Hematopoietic multipotent progenitor cell treated with erythropoietin and hydrocortisone succinate and interleukin-3 and kit ligand, for 8 days (in vitro differentiated cells): Measurements from ENCODE around the gene ADAMTS5.
A peak's percentile ranks its signal among the peaks of the same experiment; 100 is the strongest.

Experiments
- DNase-seq: peaks from one replicate; pipeline ENCODE4 v3.0.0-alpha.2; 2015

Gene ADAMTS5

DNA sequence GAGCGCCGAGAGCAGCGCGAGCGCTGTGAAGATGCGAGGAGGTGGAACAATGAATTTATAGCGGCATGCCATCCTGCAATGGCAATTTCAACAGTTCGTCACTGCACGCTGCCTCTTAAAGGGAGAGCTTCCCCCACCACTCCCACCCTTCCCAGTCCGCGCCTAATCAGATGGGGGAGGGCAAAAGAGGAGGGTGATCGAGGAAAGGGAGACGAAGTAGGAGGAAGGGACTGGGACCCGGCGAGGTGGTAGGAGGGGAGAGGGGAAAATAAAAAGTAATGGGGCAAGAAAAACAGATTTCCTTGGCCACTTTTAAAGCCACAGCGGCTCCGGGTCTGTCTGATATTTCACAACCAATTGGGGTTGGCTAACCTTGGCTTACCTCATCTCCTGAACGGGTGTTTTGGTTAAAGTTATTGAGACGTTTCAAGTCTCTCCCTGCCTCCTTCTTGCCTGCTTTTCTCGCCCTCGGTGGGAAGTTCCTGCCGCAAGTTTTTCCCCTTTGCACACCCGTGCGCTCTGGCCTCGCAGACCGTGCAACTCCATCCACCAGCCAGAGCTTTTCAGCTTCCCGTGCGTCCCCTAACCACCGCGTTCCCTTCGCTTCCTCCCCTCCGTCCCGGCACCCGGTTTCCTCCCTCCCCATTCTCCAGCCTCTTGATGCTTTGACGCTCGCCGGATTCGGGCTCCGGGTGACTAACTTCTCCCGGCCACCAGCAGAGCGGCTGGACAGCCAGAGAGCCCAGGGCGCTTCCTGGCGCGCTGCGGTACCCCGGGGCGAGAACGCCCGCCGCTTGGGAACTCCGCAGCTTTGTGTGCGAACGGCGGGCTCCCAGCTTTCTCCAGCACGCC is at the start of gene ADAMTS5:
Gene ADAMTS5, minus strand, starts transcription at position 27 of the 852 bp plus-strand sequence. CDS start 697 bp downstream, outside the sequence.
- no peak for DNase-seq

DNA sequence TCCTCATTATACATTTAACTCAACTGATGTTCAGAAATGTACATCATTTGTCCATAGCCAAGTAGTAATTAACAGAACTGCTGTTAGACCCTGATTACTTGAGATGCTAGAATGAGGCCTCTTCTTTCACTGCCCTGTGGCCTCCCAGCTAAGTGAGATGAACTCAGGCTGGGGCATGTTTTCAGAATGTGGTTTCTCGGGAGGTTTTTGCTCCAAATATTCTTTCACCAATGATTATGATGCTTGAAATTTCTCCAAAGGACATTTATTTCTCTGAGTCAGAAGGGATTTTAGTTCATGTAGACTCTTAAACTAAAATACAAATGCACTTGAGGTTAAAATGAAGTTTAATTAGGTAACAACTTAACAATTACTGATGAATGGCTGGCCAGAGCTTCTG is 34.6 kb upstream of the ADAMTS5 start:
- DNase-seq = no peak

DNA sequence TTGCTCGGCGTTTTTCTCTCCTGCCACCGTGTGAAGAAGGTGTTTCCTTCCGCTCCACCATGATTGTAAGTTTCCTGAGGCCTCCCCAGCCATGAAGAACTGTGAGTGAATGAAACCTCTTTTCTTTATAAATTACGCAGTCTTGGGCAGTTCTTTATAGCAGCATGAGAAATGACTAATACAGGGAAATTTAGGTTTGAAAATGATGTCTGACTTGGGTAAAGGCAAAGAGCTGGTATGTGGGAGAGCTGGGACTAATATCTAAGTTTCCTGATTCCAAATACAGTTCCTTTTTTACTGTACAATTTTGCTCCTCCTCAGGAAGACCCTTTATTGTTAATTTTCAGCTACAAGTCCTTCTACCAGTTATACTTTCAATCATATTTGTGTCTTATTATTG is 16.7 kb upstream of the ADAMTS5 start:
- no peak for DNase-seq

DNA sequence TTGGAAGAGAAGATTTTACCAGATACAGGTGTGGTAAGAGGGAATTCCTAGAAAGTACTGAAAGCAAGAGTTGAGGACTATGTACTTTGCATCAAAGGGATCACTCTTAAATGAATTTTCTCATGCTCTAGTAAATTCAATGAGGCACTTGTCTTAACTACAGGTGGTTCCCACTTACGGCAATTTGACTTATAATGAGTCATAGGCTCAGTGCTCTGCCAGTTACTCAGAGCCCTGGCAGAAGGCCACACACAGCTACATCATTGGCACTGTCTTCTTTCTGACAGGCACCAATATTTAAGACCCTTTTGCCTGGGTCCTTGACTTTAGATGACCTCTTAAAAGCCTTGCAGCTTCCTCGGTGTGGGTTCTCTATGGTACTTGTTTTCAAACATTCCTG is 15.9 kb upstream of the ADAMTS5 start:
- no peak for DNase-seq

DNA sequence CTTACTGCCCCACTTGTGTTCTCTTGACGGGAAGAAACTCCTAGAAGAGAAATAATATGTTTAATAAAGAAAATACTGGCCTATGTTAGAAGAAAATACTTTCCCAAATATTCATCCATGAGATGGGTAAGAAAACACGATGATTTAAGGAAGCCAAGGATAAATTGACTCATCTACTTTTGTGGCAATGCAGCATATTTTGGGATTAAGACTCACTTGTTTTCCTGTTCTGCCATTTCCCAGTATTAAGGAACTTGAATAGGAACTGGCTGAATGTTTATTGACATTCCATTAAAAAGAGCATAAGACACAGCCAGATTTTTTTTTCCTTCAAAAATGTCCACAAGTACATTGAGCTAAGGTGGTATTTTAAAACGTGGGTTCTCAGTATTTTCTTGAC is 10.9 kb upstream of the ADAMTS5 start:
- DNase-seq = no peak

DNA sequence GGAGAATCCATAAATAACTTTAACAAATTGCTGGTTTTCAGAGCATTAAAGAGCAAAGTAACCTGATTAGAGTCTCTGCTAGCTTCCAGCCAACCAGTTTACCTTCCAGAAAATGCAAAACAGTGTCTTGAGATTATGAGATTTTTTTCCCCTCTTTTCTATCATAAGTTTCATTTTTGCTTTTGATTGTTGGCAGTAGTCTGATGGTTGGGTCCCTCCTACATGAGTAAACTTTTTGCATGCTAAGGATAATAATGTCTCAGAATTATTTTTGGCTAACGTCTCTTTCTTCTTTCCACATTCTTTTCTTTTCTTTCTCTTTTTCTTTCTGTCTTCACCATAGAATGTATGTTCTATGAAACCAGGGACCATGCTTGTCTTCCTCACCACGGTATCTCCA is 6.3 kb upstream of the ADAMTS5 start:
- DNase-seq = no peak

DNA sequence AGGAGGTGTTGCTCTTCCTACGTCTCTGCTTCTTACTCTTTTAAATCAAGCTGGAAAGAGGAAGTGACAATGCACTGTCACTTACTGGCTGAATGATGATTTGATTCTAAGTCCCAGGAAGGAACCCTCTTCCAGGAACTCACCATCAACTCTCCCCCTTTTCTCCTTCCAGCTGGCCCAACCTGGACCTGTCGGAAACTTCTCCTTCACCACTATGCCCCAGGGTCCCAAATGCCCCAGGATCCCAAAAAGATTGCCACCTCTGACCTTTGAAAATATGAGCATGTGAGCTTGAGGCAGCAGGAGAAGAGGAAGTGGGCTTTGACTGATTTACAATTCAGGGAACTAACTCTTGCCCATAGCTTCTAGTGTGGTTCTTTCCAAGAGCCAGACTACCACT is 5.3 kb upstream of the ADAMTS5 start:
- DNase-seq = no peak

DNA sequence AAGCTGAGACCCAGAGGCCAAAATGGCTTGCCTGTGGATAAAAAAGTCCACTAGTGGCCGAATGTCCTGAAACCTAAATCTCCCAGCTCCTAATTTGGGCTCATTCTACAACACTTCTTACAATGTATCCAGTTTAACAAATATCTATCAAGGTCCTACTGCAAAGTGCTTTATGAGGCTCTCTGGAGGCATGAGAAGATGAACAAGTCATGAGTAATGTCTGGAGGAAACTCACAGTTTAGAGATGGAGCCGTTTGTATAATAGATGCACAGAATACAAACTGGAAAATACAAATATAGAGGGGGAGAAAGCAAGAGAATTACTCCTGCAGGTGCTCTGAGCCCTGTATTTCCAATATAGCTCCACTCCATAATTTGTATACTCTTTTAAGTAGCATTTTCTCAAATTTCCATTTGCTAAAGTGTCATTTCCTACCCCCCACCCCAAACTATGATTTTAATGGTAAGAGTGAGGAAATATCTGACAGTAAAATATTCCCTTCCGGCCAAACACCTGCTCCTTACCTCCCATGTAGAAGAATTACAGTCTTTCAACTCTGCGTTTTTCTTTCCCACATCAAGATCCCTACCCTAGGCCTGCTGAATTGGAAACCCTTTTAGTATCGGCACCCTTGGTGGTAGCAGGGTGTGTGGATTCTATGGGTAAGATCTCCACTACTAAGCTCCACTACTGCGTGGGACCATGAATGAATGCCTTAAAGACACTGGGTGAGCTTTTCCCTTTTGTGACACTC is 3.3 kb upstream of the ADAMTS5 start:
- no peak for DNase-seq

DNA sequence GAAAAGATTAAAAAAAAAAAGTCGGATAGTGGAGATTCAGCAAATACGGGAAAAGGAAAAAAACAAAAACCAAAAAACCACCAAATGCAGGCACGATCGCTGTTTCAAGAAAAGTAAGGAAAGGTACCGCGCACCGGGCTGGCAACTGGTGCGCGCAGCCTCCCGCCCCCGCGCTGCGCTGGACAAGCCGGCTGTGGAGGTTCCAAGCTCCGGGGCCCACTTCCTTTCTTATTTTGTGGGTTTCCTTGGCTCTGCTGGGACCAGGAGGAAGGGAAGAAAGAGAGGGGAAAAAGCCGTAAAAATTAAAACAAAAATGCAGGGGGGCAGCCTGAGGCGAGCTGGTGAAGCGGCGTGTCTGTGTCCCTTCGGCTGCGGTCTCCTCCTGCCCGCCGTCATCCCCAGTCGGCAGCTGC is 233 bp downstream of the ADAMTS5 start:
- no peak for DNase-seq

DNA sequence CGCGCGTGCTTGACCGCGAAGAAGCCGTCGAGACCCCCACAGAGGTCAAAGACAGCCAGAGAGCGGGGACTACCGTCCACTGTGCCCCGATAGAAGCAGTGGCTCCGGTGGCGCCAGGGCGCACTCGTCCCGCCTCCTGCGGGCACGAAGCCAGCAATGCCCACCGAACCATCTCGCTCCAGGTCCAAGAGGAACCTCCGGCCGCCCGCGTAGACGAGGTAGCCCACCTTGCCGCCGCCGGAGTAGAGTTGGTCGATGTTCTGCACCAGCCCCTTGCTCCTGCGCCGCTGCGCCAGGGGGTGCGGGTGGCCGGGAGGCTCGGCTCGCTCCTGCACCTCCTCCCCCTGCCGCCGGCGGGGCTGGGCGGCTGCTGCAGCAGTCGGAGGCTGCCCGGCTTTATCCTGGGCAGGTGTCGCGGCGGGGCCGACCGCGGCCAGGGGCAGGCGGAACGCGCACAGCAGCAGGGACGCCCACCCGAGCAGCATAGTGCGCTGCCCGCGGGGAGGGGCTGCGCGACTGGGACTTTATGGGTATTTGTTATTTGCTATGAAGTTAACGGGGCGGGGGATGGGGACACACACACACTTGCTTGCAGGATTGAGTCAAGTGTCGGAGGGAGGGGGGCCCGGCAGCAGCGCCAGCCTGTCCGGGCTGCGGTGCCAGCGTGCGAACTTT is 844 bp downstream of the ADAMTS5 start:
- no peak for DNase-seq

DNA sequence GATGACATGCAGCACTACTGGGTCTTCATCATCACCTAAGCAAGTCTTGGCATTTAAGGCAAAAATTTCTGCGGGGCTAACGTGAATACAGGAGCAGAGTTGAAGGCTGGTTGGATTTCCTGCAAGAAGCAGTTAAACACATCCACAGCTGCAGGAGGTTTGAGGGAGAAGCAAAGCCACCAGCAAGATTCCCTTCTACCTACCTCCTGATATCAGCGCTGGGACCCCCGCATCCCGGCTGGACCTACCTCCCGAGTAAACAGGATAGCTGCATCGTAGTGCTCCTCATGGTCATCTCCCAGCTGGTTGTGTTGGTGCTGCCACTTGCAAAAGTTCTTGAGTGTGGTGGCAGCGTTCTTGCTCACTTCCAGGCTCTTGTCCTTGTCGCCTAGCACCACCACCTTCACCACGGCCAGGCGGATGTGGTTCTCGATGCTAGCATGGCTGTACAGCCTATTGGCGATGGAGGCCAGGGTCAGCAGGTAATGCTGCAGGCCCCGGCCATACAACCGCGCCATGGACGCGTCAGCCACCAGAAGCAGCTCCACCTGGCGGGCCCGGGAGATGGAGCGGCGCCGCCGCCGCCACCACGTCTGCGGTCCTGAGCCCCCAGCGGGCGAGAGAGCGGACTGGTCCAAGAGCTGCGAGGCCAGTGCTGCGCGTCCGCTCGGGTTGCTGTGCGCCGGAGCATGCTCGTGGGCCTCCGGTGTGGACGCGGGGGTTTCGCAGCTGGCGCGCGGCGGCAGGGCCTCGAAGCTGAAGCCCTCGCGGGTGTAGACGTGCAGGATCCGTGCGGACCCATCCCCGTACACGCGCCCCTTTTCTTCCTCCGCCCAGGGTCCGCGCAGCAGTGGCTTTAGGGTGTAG is 1.6 kb downstream of the ADAMTS5 start:
- DNase-seq = no peak

DNA sequence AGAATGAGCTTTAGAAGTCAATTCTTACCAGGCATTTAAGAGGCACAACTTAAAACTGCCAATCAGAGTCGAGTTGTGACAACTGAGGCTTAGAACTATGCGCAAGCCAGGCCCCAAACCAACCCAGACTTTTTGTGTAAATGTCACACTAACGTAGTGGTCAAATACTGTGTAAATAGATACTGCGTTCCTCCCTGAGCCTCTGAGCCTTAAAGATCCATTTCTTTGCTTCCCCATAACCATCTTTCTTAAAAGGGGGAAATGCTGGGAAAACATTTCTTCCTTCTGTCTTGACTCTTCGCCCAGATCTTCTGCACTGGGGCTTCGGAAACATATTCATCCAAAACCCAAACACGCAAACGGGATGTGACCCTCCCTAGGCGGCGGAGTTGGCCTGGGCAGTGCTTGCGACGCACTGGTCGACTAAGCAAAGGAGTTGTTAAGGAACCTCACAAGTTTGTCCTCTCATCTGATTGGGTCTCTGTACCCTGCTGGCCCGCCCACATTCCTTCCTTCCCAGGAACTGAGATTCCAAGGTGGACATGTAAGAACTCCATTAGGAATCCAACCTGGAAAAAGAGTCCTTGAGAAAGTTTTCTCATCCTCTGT is 2.6 kb downstream of the ADAMTS5 start:
- DNase-seq = no peak

DNA sequence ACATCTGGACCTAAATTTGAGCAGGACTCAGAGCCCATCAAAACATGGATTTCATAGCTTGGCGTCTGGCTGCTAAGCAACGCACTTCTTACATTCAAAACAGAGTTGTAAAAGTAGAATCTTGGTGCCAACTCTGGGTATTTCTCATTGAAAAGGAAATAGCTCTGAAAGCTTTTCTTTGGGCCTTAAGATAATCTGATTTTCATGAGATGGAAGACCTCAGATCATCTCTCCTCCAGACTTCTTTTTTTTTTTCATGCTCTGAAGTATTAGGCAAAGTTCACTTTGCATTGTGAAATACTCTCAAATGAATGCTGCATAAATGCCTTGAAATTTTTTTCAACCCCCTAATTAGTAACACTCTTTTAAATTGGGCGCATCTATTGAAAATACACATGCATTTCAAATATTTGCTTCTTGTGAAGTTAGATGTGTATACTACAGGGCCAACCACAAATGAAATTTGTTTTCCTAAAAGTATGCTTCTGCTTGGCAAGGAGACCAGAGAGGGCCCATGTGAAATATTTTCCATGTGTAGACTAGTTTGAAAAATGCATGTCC is 4.2 kb downstream of the ADAMTS5 start:
- no peak for DNase-seq

DNA sequence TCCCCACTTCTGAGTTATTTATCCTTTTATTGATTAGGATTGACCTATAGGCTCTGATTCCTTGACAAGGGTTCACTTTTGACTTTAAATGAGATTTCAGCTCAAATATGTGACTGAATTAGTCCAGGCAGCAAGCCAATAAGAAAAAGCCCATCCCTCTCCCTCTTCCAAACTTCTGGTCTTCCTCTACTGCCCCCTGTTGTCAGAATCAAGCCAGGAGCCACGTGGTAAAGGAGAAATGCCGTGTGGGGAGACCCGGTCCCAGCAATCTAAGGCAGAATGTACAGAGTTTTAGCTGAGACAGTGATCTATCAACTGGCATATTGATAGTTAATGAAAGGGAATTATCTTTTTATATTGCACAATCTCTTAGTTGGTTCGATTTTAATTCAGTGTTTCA is 5.2 kb downstream of the ADAMTS5 start:
- DNase-seq = peak; percentile 9

DNA sequence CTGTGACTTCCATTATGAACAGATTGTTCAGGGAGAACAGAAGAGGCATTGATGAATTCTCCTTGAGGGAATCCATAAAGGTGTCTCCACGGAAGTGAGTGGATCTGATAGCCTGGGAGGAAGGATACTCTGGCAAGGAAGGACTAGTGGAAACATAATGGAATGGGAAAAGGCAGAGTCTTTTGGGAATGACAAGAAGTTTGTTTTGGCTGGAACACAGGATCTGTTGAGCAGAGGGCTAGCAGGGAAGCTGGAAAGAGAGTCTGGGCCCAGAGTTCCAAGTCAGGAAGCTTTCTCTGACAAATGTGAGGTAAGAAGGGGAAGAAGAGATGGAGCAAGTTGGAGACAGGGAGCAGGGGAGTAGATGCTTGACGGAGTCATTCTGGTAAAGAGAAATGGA is 8.1 kb downstream of the ADAMTS5 start:
- DNase-seq = no peak

DNA sequence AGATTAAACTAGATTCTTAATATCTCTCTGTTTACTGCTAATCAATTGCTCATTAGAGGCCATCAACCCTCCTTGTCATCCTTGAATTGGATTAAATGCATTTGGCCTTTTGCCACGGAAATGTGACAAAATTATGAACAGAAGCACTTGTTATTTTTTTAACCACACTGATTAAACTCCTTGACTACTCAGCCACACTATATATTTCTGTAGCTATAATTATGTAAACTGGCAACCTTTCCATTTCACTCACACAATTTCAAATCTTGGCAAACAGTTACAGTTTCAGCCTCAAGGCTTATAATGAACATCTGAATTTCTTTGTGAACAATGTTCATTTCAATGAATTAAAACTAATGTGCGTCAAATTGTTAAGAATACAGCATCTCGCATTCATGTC is 10.1 kb downstream of the ADAMTS5 start:
- DNase-seq = no peak

DNA sequence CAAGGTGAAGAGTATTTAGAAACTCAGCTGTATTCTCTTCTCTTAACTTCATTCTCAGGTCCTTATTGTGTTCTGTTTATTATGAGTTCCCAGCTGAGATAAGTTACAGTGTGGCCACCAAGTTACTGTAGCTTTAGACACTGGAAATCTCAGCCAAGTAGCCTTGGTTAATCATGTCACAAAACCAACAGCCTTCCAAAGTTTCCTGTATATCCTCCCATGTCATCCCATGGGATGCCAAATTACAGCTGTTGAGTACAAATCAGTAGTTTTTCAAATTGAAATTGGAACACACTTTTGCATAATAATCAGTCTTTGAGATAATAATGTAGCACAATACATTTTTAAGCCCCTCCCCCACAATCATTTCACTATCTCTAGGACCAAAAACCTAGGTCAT is 10.7 kb downstream of the ADAMTS5 start:
- DNase-seq = no peak

DNA sequence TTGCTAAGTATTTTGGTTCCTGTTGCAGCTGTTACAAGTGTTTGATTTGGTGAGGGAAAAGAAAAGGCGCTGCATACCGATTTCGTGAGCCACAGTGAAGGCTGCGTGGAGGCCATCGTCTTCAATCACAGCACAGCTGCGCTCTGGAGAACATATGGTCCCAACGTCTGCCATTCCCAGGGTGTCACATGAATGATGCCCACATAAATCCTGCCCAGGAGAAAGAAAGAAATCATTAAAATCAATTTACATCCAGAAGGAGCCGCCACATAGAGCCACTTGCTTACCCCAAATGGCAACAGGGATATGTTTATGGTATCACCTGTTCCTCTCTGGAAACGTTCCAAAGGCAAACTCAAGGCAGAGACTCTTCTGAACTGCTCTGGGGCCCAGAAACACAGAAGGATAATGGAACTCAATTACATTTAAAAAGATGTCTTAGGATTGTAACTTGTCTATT is 12.2 kb downstream of the ADAMTS5 start:
- no peak for DNase-seq

DNA sequence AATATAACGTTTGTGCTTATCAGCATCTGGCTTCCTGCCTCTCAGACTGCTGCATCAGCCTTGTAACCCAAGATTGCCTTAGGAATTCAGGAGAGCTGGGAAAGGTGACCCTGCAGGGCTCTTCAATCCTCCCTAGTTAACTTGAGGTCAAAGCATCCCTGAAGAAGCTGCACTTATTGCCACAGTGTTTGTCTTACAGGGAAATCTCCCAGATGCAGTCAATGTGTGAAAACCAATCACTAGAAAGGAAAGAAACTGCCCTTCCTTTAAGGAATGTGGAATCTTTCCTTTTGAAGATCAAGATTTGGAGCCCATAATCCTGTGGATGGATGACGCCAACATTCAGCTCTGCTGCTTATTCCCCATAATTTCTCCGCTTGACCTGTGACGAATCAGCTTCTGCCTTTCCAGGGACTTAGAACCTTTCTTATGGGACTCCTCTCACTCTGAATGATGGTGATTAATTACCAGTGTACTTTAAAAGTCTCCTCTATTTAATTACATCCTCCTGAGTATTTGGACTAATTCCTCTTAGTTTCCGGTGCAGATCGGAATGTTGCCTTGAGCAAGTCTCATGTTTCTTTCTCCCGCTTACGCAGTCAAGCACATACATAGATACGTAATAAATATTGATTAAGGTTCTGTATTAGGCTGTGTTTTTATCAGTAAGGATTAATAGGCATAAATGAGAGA is 14.4 kb downstream of the ADAMTS5 start:
- no peak for DNase-seq

DNA sequence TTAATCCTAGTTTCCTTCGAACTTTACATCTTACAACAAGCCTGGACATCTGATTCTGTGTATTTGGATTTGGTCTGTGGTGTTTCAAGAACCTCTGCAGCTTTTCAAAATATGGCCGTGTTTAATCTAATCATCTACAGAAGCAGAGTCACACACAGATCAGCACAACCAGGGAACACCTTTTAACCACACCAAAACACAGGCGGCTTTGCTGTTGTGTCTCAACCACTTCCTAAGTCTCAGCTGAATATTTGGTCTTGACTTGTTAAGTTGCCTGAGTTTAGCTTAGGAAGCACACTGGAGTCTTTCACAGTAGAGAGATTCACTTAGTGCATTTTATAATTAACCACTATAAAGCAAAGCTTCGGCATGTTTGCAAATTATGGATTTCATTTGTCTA is 17.1 kb downstream of the ADAMTS5 start:
- no peak for DNase-seq

DNA sequence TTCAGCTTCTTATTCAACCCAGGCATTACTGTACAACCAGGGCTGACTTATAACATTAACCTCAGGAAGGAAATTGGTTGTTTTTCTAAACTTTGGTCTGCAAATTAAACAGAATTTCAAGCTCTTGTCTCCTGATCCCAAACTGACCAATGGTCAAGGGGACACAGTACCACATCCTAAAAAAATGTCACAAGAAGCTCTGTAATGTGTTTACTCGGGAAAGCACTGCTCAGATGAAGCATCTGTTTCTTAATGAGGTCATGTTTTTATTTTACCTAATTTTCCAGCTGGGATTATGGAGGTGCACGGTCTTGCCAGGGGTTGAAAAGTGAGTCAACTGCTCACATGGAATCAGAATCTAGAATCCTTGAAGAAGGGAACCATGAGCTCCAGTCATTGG is 18.7 kb downstream of the ADAMTS5 start:
- DNase-seq = no peak
